Gastroesophageal sphincter (tissue), 3 donors: ENCODE data around the gene UBA6.

Experiments
- CTCF ChIP-seq, 4 experiments: fragments of 200-600 bp in 2 of 4; fragments of 450-650 bp in 2 of 4; sonication (generic) in 1 of 4; IDR thresholded peaks; one replicate each; pipeline ENCODE4 v1.5.1; 2017 to 2019; ENCODE audit warnings: antibody characterized with exemption in 4 of 4, mild to moderate bottlenecking in 2 of 4, moderate library complexity in 2 of 4
- EP300 ChIP-seq: sonication (generic); formaldehyde crosslinking; IDR thresholded peaks from one replicate; pipeline ENCODE4 v1.6.1; 2017; ENCODE audit warnings: antibody characterized with exemption, mild to moderate bottlenecking
- POLR2A ChIP-seq, 2 donors: fragments of 450-650 bp; IDR thresholded peaks; one replicate each; pipeline ENCODE4 v1.6.1; 2017; ENCODE audit warnings: antibody characterized with exemption in 2 of 2, mild to moderate bottlenecking in 2 of 2, moderate library complexity in 1 of 2

- TF ChIP-seq CTCF (IDR thresholded peaks at IDR 0.05) (no peak), POLR2A (IDR thresholded peaks at IDR 0.05) (no peak), EP300 (no peak)
Observed at GRCh38 chr4:67615119-67615518, 85.8 kb downstream of the UBA6 start.
